Stomach (tissue), 4 donors: ENCODE data around the gene ASTN1.

Experiments used
- POLR2A ChIP-seq, 4 donors: fragments of 450-650 bp; IDR thresholded peaks; one replicate each; pipeline ENCODE4 v1.6.1; 2016; ENCODE audit warnings: antibody characterized with exemption in 4 of 4, control low read depth in 2 of 4, mild to moderate bottlenecking in 1 of 4, moderate library complexity in 1 of 4
- TF ChIP-seq, protein P1 (sequence below), 7 experiments: fragments of 450-650 bp in 4 of 7; fragments of 200-600 bp in 3 of 7; sonication (generic) in 3 of 7; IDR thresholded peaks; one replicate each; pipeline ENCODE4 v1.5.1; 2016 to 2019; ENCODE audit warnings: antibody characterized with exemption in 7 of 7, control low read depth in 2 of 7, mild to moderate bottlenecking in 1 of 7

DNA sequence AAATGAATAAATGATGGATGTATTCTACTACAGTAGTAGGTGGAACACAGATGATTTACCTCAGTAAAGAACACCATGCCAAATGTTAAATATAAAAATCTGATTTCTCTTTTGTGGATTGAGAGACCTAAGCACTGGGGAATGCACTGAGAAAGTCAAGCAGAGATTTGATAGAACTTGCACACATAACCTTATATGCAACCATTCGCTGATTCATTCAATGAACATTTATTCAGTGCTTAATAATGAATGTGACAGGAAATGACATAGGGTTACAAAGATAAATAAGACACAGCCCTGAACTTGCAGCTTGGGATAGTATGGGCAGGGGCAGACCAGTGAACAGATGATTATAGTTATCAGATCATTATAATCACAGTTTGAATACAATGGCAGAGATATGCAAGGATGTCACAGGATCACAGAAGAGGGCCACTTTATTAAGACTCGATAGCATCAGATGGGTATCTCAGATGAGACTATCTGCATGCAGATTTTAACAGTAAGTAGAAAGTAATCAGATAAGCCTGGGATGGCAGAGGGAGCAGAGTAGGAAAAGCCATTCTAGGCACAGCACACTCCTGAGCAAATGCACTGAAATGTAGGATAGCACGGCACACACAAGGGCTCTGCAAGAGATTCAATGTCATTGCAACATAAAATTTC, 169.4 kb downstream of the ASTN1 start:
- no peak for TF ChIP-seq POLR2A (IDR thresholded peaks at IDR 0.05)
- TF ChIP-seq, protein P1, sequence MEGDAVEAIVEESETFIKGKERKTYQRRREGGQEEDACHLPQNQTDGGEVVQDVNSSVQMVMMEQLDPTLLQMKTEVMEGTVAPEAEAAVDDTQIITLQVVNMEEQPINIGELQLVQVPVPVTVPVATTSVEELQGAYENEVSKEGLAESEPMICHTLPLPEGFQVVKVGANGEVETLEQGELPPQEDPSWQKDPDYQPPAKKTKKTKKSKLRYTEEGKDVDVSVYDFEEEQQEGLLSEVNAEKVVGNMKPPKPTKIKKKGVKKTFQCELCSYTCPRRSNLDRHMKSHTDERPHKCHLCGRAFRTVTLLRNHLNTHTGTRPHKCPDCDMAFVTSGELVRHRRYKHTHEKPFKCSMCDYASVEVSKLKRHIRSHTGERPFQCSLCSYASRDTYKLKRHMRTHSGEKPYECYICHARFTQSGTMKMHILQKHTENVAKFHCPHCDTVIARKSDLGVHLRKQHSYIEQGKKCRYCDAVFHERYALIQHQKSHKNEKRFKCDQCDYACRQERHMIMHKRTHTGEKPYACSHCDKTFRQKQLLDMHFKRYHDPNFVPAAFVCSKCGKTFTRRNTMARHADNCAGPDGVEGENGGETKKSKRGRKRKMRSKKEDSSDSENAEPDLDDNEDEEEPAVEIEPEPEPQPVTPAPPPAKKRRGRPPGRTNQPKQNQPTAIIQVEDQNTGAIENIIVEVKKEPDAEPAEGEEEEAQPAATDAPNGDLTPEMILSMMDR (IDR thresholded peaks at IDR 0.05) = no peak
